Trophoblast cell (in vitro differentiated cells and primary cell): ENCODE data around the gene KRTAP5-4.
"Not testable (repeated sequence)": the region's sequence is repeated elsewhere in the genome, so short reads cannot be mapped to it uniquely, and the experiment has no call there.

ENCODE experiments used
- DNase-seq, 2 donors: peaks; one replicate each; pipeline ENCODE4 v3.0.0-alpha.2; 2016
- H2AFZ ChIP-seq: 2 replicates; pipeline ENCODE4 v1.6.1; 2013; ENCODE audit warnings: low read length, moderate library complexity, mild to moderate bottlenecking; ENCODE audit not compliant: insufficient read depth, poor library complexity
- H2AK5ac ChIP-seq: 2 replicates; pipeline ENCODE4 v1.6.1; 2013; ENCODE audit warnings: mild to moderate bottlenecking, low read length
- H2BK120ac ChIP-seq: 2 replicates; pipeline ENCODE4 v1.6.1; 2013; ENCODE audit warnings: low read length, mild to moderate bottlenecking, moderate library complexity; ENCODE audit not compliant: insufficient read depth, poor library complexity
- H2BK12ac ChIP-seq: 2 replicates; pipeline ENCODE4 v1.6.1; 2013; ENCODE audit warnings: mild to moderate bottlenecking, low read length, moderate library complexity
- H2BK5ac ChIP-seq: 2 replicates; pipeline ENCODE4 v1.6.1; 2013; ENCODE audit warnings: low read length, low read depth, moderate library complexity, mild to moderate bottlenecking; ENCODE audit not compliant: poor library complexity
- H3K14ac ChIP-seq: 2 replicates; pipeline ENCODE4 v1.6.1; 2013; ENCODE audit warnings: mild to moderate bottlenecking, low read length
- H3K18ac ChIP-seq: 2 replicates; pipeline ENCODE4 v1.6.1; 2013; ENCODE audit warnings: mild to moderate bottlenecking, low read length
- H3K23ac ChIP-seq: 2 replicates; pipeline ENCODE4 v1.6.1; 2013; ENCODE audit warnings: low read length
- H3K27ac ChIP-seq: 2 replicates; pipeline ENCODE4 v1.5.1; 2013; ENCODE audit warnings: low read depth, mild to moderate bottlenecking, inconsistent platforms, low read length, moderate library complexity
- H3K27me3 ChIP-seq: 2 replicates; pipeline ENCODE4 v1.6.1; 2013; ENCODE audit warnings: inconsistent platforms, mild to moderate bottlenecking, low read length, moderate library complexity; ENCODE audit not compliant: insufficient read depth
- H3K36me3 ChIP-seq, 2 experiments: 1 replicate in 1 of 2; 2 replicates in 1 of 2; pipeline ENCODE4 v1.6.1; 2013; ENCODE audit warnings: low read length in 2 of 2, mild to moderate bottlenecking in 2 of 2, moderate library complexity in 1 of 2; ENCODE audit not compliant: insufficient read depth in 2 of 2, control insufficient read depth in 1 of 2
- H3K4ac ChIP-seq: 2 replicates; pipeline ENCODE4 v1.6.1; 2013; ENCODE audit warnings: low read depth, mild to moderate bottlenecking, low read length, moderate library complexity
- H3K4me1 ChIP-seq, 2 experiments: 1 replicate in 1 of 2; 2 replicates in 1 of 2; pipeline ENCODE4 v1.6.1; 2013; ENCODE audit warnings: low read length in 2 of 2, mild to moderate bottlenecking in 2 of 2, moderate library complexity in 1 of 2; ENCODE audit not compliant: insufficient read depth in 2 of 2, control insufficient read depth in 1 of 2
- H3K4me2 ChIP-seq: 2 replicates; pipeline ENCODE4 v1.6.1; 2013; ENCODE audit warnings: inconsistent platforms, mild to moderate bottlenecking, low read length, moderate library complexity
- H3K4me3 ChIP-seq: 2 replicates; pipeline ENCODE4 v1.5.1; 2013; ENCODE audit warnings: mild to moderate bottlenecking, low read depth, low read length, inconsistent platforms
- H3K79me1 ChIP-seq: one replicate; pipeline ENCODE4 v1.6.1; 2013; ENCODE audit warnings: low read length
- H3K79me2 ChIP-seq: 2 replicates; pipeline ENCODE4 v1.6.1; 2013; ENCODE audit warnings: low read length, mild to moderate bottlenecking; ENCODE audit not compliant: control insufficient read depth, insufficient read depth, poor library complexity
- H3K9ac ChIP-seq: 2 replicates; pipeline ENCODE4 v1.6.1; 2013; ENCODE audit warnings: mild to moderate bottlenecking, low read length
- H3K9me3 ChIP-seq: 2 replicates; pipeline ENCODE4 v1.6.1; 2013; ENCODE audit warnings: low read depth, mild to moderate bottlenecking, control low read depth, inconsistent platforms, low read length; ENCODE audit not compliant: insufficient read depth
- H4K12ac ChIP-seq: 2 replicates; pipeline ENCODE4 v1.6.1; 2013; ENCODE audit warnings: low read depth, mild to moderate bottlenecking, low read length, moderate library complexity
- H4K8ac ChIP-seq: 2 replicates; pipeline ENCODE4 v1.6.1; 2013; ENCODE audit warnings: low read depth, mild to moderate bottlenecking, low read length, moderate library complexity
- H4K91ac ChIP-seq: one replicate; pipeline ENCODE4 v1.6.1; 2013; ENCODE audit warnings: low read depth, mild to moderate bottlenecking, low read length, moderate library complexity
- WGBS: extraction: QIAGEN DNeasy Blood & Tissue Kit; methylation state at CpG from one replicate; pipeline ENCODE4 v1.1.7; 2013; ENCODE audit warnings: missing lambda C conversion rate; ENCODE audit not compliant: insufficient read length, insufficient coverage; ENCODE audit errors: extremely low coverage; 5-methylcytosine and 5-hydroxymethylcytosine counted together

Gene KRTAP5-4

DNA sequence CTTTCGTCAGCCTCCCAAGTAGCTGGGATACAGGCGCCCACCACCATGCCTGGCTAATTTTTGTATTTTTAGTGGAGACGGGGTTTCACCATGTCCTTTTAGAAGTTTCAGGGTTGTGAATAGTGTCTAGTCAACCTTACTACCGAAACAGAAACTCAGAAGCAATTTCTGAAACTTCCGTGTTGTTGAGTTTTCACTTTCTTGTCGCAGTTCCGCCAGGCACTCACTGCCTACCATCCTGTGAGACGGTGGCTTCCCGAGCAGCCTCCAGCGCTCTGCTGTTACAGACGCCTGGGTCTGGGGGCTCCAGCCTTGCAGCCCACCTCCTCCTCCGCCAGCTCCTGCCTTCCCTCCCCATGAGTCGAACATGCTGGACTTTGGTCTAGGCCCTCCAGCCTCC, 16.0 kb downstream of the KRTAP5-4 start:
- H2BK12ac ChIP-seq, H3K79me2 ChIP-seq, H2BK120ac ChIP-seq: not testable (repeated sequence)

DNA sequence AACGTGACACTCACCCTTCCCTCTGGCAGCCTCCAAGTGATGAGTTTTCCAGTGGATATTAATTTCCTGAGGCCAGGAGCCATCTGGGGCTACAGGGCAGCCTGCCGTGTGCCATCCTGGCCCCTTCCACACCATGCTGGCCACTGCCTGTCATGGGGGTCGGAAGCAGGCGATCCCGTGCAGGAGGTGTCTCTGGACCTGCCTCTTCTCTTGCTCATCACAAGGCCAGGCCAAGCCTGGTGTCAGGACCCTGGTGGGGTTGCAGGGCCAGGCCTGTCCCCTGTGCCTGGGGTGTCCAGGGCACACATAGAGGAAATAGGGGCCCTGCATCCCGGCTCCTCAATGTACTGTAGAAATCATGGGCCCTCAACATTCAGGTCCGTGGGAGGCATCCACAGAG, 17.2 kb downstream of the KRTAP5-4 start:
- Histone ChIP-seq H3K4me2 (no peak overlapping the region), H2BK5ac (no peak overlapping the region), H3K4ac (no peak overlapping the region)

More for the DNA sequence above, 16.0 kb downstream of the KRTAP5-4 start:
- DNase-seq, H3K36me3 ChIP-seq, H3K4ac ChIP-seq, H3K9me3 ChIP-seq, H3K4me1 ChIP-seq, H3K18ac ChIP-seq, H3K9ac ChIP-seq, H2BK5ac ChIP-seq, H2AFZ ChIP-seq, H4K8ac ChIP-seq, H3K4me2 ChIP-seq, H3K23ac ChIP-seq, H3K27me3 ChIP-seq, H3K4me3 ChIP-seq, H3K27ac ChIP-seq, H4K91ac ChIP-seq, H4K12ac ChIP-seq, H2AK5ac ChIP-seq, H3K79me1 ChIP-seq, H3K14ac ChIP-seq: not testable (repeated sequence)
- WGBS = no CpG with 5 or more reads among the region's 13 CpGs

GRCh38 chr11:1604181-1604580, 17.8 kb downstream of the KRTAP5-4 start:
- Histone ChIP-seq H3K36me3 (no peaks in the 10 kb centered on the region), H3K79me2 (no peaks in the 10 kb centered on the region), H3K23ac (no peak overlapping the region), H4K91ac (no peak overlapping the region), H2BK120ac (no peak overlapping the region), H2AK5ac (no peak overlapping the region), H2BK12ac (no peak overlapping the region), H3K27ac (no peak overlapping the region), H2AFZ (no peak overlapping the region), H4K12ac (no peak overlapping the region), H3K9me3 (no peaks in the 10 kb centered on the region), H3K79me1 (no peaks in the 10 kb centered on the region), H4K8ac (no peak overlapping the region), H3K4me2 (no peak overlapping the region), H3K27me3 (no peaks in the 10 kb centered on the region), H2BK5ac (no peak overlapping the region), H3K9ac (no peak overlapping the region), H3K4ac (no peak overlapping the region), H3K14ac (no peak overlapping the region), H3K4me1 (no peaks in the 10 kb centered on the region), H3K18ac (no peak overlapping the region), H3K4me3 (no peak overlapping the region)
- no CpG with 5 or more reads among the region's 11 CpGs for WGBS
- no peak for DNase-seq

More for the DNA sequence above, 17.2 kb downstream of the KRTAP5-4 start:
- Histone ChIP-seq H2BK12ac (no peak overlapping the region), H3K23ac (no peak overlapping the region), H4K12ac (no peak overlapping the region), H3K18ac (no peak overlapping the region), H3K4me1 (no peaks in the 10 kb centered on the region), H3K9ac (no peak overlapping the region), H4K91ac (no peak overlapping the region), H4K8ac (no peak overlapping the region), H3K36me3 (no peaks in the 10 kb centered on the region), H2BK120ac (no peak overlapping the region), H2AFZ (no peak overlapping the region), H3K4me3 (no peak overlapping the region), H3K9me3 (no peaks in the 10 kb centered on the region), H3K27me3 (no peaks in the 10 kb centered on the region), H3K79me1 (no peaks in the 10 kb centered on the region), H3K27ac (no peak overlapping the region), H3K14ac (no peak overlapping the region), H3K79me2 (no peaks in the 10 kb centered on the region), H2AK5ac (no peak overlapping the region)
- DNase-seq = no peak
- WGBS = no CpG with 5 or more reads among the region's 7 CpGs

DNA sequence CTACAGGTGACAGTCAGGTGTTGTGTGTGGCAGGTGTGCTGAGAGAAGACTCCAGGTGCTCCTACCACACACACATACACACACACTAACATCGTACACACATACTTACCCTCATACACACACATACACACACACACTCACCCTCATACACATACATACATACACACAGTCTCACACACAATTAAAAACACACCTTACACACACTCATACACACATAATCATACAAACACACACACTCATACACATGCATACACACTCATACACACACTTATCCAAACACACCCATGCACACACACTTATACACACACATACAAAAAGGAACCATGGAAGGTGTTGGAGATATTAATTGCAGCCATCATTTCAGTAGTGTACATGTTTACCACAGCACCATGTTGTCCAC, 18.3 kb downstream of the KRTAP5-4 start:
- H3K36me3 ChIP-seq = no peaks in the 10 kb centered on the region
- no peak overlapping the region for H3K14ac ChIP-seq
- no peaks in the 10 kb centered on the region for H3K79me1 ChIP-seq
- no peak overlapping the region for H2AFZ ChIP-seq
- no peak overlapping the region for H3K4me2 ChIP-seq
- no peak overlapping the region for H4K8ac ChIP-seq
- no peak overlapping the region for H2AK5ac ChIP-seq
- H3K4me1 ChIP-seq = no peaks in the 10 kb centered on the region
- no peaks in the 10 kb centered on the region for H3K27me3 ChIP-seq
- H3K79me2 ChIP-seq = no peaks in the 10 kb centered on the region
- no peak overlapping the region for H2BK120ac ChIP-seq
- H3K4ac ChIP-seq = no peak overlapping the region
- 100% methylated on average over 1 of the region's 1 CpG for WGBS
- H4K91ac ChIP-seq = no peak overlapping the region
- H3K9ac ChIP-seq = no peak overlapping the region
- H2BK12ac ChIP-seq = no peak overlapping the region
- peaks cover 2% of the 10 kb centered on the region for H3K9me3 ChIP-seq
- H3K23ac ChIP-seq = no peak overlapping the region
- H4K12ac ChIP-seq = no peak overlapping the region
- no peak overlapping the region for H3K18ac ChIP-seq
- no peak overlapping the region for H3K27ac ChIP-seq
- no peak overlapping the region for H3K4me3 ChIP-seq
- DNase-seq = no peak
- no peak overlapping the region for H2BK5ac ChIP-seq
